ENCODE data around the gene CDH12. TPM values are rescaled to one million over a fixed set of nuclear protein-coding genes. Genes with fewer than 3 reads are reported as not detected.
"Not testable (repeated sequence)": the region's sequence is repeated elsewhere in the genome, so short reads cannot be mapped to it uniquely, and the experiment has no call there.

The CDH12 gene
- total RNA-seq, result 38.4 TPM

DNA sequence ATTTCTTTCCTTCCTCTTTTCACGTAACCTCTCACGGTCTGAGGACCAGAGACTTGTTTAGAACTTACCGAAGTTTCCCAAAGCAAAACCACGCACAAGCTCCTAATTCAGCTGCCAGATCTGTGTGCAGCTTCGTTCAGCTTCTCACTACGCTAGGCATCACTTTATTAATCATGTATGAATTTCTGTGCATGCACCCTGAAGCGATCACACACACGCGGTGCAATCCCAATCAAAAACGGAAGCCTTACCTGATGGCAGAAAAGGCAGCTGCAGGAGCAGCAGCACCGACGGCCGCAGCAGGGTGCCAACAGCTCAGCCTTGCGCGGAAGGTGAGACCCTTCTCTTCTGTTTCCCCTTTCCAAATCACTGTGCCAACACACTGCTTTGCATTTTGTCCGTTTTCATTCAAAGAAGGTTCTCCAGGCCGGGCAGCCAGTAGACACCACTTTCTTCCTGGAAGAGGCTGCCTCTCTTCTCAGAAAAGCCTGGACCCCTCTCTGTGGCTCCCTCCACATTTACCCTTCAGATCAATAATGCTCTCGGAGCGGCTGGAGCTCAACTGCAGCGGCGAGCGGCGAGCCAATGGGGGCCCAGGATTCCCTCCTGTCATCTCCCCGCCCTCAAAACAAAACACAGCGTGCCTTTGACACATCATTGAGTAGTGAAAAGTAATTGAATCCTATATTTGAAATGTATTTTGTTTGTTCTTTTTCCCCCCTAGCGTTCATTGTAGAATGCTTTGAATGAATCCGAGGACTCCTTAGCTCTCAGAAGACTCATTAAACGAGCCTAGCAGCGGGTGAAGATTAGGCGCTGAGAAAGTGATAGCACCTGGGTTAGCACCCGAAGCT, at the start of gene CDH12:
CDH12 (minus strand) TSS at position 538 of the 854 bp plus-strand sequence.
- peak; percentile 50 for DNase-seq

- no peak for DNase-seq
These were observed 48.7 kb upstream of the CDH12 start for GRCh38 chr5:22901885-22902284.

- no peak for DNase-seq
These were observed 47.7 kb upstream of the CDH12 start for GRCh38 chr5:22900801-22901310.

- DNase-seq, result no peak
These were observed 46.2 kb upstream of the CDH12 start for GRCh38 chr5:22899341-22899740.

DNA sequence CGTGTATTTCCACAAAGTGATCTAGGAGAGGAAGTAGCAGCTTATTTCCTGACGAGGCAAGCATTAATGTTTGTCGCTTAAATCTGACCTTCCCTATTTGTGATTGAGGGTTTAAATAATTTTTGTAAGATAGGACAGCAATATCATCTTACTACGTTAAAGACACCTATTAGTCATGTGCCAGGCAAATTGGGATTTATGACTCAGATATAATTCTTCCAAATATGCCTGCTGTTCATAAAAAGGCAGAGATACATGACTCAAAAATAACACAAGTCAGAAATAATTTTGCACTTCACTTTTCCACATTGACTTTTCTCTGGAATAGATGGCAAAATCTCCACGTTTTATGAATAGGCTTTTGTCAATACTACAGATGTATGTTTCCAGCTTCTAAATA, 43.0 kb upstream of the CDH12 start:
- no peak for DNase-seq

- no peak for DNase-seq
These were observed 39.3 kb upstream of the CDH12 start for GRCh38 chr5:22892441-22892840.

GRCh38 chr5:22889720-22890119, 36.6 kb upstream of the CDH12 start:
- DNase-seq, result no peak

DNA sequence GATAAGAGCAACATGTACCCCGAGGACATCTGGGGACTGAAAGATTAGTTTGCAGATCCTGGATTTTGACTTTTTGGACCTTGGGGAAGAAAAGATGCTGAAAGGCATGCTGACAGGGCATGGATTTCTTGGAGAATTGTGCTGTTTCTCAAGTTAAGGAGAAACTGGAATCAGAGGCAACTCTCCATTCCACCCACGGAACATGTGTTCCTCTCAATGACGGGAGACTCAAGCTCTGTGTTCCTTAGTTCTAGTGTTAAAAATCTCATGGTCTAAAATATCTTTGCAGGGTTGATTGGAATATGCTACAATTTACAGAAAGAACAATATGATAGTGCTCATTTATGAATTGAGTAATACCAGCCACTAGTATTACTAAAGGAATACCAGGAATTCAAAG, 34.4 kb upstream of the CDH12 start:
- DNase-seq, result peak; percentile 16

GRCh38 chr5:22858911-22859310, 5.8 kb upstream of the CDH12 start:
- DNase-seq, result not testable (repeated sequence)

GRCh38 chr5:22855824-22856223, 2.7 kb upstream of the CDH12 start:
- DNase-seq, result no peak

GRCh38 chr5:22850981-22851380, 2.2 kb downstream of the CDH12 start:
- no peak for DNase-seq

DNA sequence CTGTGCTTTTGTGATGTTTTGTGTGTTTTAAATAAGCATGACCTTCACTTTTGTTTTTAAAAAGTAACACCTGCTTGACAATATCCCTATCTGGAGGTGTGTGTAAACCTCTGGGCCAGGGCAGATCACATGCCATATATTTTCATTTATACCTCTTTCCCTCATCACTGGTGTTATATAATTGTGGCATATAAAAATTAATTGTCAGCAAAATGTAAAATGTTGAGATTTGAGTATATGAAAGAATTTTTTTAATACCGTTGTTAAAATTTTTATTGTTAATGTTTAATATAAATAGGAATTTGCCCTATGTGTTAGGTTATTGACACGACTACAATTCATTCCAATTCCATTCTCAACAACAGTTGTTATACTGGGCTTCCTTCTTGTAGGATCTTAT, 6.5 kb downstream of the CDH12 start:
- DNase-seq, result no peak

- no peak for DNase-seq
These were observed 8.5 kb downstream of the CDH12 start for GRCh38 chr5:22844636-22845035.

DNA sequence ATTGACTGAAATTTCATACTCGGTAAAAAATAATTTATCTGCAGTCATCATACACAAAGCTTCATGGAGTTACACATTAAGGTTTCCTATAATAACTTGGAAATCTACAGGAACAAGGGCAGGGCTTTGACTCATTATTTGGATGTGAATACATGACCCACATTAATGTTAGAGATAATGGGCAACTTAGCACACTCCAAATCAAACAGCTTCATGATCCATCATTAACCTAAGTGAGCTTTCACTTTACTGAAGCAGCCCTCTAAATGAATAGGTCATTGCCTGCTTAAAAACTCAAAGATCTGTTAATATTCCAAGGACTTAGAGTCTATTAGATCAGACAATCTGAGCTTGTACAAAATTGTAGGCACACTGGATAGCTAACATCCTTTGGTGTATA, 9.0 kb downstream of the CDH12 start:
- DNase-seq, result no peak

DNA sequence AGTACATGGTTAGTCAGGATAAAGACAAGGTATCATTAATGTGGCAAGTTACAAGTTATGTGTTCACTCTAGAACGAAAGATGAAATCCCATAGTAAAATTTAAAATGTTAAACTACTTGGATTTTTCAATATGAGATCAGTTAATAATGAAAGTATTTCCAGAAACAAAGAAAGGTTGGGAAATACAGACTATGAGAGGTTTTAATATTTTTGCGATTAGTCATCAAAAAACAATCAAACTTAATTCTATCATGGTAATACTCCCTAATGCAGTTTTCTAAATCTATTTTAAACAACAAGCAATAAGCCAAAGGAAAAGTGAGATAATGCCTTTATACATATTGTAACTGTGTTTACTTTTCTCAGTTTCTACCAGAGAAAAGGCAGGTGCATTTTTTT, 10.6 kb downstream of the CDH12 start:
- no peak for DNase-seq

GRCh38 chr5:22837803-22838202, 15.3 kb downstream of the CDH12 start:
- DNase-seq, result no peak

- DNase-seq, result no peak
These were observed 17.5 kb downstream of the CDH12 start for GRCh38 chr5:22835686-22836085.

- no peak for DNase-seq
These were observed 59.7 kb downstream of the CDH12 start for GRCh38 chr5:22793463-22793862.

DNA sequence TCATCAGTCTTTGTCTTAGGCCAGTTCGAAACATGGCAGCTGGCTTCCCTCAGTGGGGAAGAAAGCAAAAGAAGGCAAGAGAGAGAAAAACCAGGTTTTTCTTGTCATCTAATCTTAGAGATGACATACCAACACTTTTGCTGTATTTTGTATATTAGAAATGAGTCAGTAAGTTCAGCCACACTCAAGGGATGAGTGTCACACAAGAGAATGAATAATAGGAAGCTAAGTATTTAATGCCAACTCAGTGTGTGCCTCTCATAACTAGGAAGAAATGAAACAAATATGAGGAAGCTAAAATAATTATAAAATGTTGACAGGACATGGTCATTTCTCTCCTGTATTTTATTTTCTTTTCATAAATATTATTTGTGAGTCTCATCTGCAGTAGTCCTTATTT, 65.3 kb downstream of the CDH12 start:
- DNase-seq, result no peak

DNA sequence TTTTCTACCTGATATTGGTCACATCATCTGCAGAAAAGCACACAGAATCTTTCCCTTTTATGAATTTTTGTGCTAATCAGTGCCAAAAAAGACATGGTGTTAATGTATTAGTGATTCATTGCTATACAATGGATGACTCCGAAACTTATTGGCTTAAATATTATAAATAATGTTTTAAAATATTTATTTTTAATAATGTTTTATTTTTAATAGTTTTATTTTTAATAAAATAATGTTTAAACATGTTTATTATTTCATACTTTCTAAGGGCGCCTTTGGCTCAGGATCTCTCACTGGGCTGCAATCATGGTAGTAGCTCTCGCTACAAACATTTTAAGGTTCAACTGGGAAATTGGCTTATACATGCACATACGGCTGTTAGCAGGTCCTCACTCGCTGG, 65.7 kb downstream of the CDH12 start:
- DNase-seq, result no peak

DNA sequence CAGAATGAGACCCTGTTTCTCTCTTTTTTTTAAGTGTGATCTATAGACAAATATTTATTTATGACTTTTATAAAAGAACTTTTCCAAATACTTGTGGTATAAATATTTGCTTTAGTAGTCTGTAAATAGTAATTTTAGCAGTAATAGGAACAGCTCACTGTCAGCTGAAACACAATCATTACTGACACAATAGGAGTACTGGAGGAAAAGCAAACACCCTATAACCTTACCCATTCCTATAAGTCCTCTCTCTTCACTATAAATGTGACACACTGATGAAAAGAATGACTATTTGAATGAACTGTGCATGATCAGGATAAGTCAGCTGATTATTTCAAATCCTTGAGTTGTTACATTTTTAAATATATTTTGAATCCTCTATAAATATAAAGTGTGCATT, 72.4 kb downstream of the CDH12 start:
- no peak for DNase-seq

DNA sequence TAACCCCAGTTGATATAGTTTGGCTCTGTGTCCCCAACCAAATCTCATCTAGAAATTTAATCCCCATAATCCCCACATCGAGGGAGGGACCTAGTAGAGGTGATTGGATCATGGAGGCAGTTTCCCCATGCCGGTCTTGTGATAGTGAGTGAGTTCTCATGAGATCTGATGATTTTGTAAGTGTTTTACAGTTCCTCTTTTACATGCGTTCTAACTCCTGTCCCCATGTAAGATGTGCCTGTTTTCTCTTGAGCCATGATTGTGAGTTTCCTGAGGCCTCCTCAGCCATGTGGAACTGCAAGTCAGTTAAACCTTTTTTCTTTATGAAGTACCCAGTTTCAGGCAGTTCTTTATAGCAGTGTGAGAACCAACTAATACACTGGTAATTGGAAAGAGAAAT, 73.6 kb downstream of the CDH12 start:
- DNase-seq, result no peak

GRCh38 chr5:22776285-22776684, 76.9 kb downstream of the CDH12 start:
- no peak for DNase-seq

GRCh38 chr5:22774214-22774613, 78.9 kb downstream of the CDH12 start:
- not testable (repeated sequence) for DNase-seq

All from occipital lobe (tissue), 2 donors.